Gastroesophageal sphincter (tissue), 4 donors: ENCODE data around the gene CACNG4. TPM values are rescaled to one million over a fixed set of nuclear protein-coding genes. Genes with fewer than 3 reads are reported as not detected.

Experiments
- ATAC-seq: fragments of 150-250 bp; one replicate; pipeline ENCODE4 v1.9.1; 2016; ENCODE audit warnings: mild to moderate bottlenecking, moderate library complexity
- H3K27ac ChIP-seq, 4 donors: fragments of 200-600 bp; sonication (generic) in 3 of 4; 1 replicate in 3 of 4; 2 replicates in 1 of 4; pipeline ENCODE4 v1.5.1; 2016 to 2019
- H3K27me3 ChIP-seq: fragments of 200-600 bp; sonication (generic); one replicate; pipeline ENCODE4 v1.5.1; 2019
- H3K36me3 ChIP-seq, 2 donors: fragments of 200-600 bp; sonication (generic); one replicate each; pipeline ENCODE4 v1.5.1; 2019; ENCODE audit warnings: control low read depth in 1 of 2
- H3K4me1 ChIP-seq, 3 donors: fragments of 200-600 bp; sonication (generic); 1 replicate in 2 of 3; 2 replicates in 1 of 3; pipeline ENCODE4 v1.5.1; 2016 to 2019; ENCODE audit warnings: control low read depth in 2 of 3
- H3K4me3 ChIP-seq, 2 donors: fragments of 200-600 bp; sonication (generic); one replicate each; pipeline ENCODE4 v1.5.1; 2019; ENCODE audit warnings: mild to moderate bottlenecking in 1 of 2, moderate library complexity in 1 of 2
- H3K9me3 ChIP-seq, 3 donors: fragments of 200-600 bp; sonication (generic); one replicate each; pipeline ENCODE4 v1.5.1; 2017 to 2019; ENCODE audit warnings: control low read depth in 2 of 3
- EP300 ChIP-seq: sonication (generic); formaldehyde crosslinking; IDR thresholded peaks from one replicate; pipeline ENCODE4 v1.6.1; 2017; ENCODE audit warnings: antibody characterized with exemption, mild to moderate bottlenecking
- POLR2A ChIP-seq, 2 donors: fragments of 450-650 bp; IDR thresholded peaks; one replicate each; pipeline ENCODE4 v1.6.1; 2017; ENCODE audit warnings: antibody characterized with exemption in 2 of 2, mild to moderate bottlenecking in 2 of 2, moderate library complexity in 1 of 2
- POLR2AphosphoS5 ChIP-seq: sonication (generic); formaldehyde crosslinking; IDR thresholded peaks from one replicate; pipeline ENCODE4 v1.6.1; 2017; ENCODE audit warnings: antibody characterized with exemption
- WGBS, 2 donors: methylation state at CpG; one replicate each; pipeline ENCODE4 v1.1.5; 2018; ENCODE audit warnings: low coverage in 1 of 2; 5-methylcytosine and 5-hydroxymethylcytosine counted together
- total RNA-seq, 4 donors: library from RNA; depleted of rRNA; stranded (reverse); fragments of >200 nt; gene quantifications; one replicate each; pipeline ENCODE4 v1.1.0, GENCODE V29; 2016
- TF ChIP-seq, protein P1 (sequence below), 4 experiments: fragments of 200-600 bp in 2 of 4; fragments of 450-650 bp in 2 of 4; sonication (generic) in 1 of 4; IDR thresholded peaks; one replicate each; pipeline ENCODE4 v1.5.1; 2017 to 2019; ENCODE audit warnings: antibody characterized with exemption in 4 of 4, mild to moderate bottlenecking in 2 of 4, moderate library complexity in 2 of 4

The CACNG4 gene
- total RNA-seq, 4 donors from 2014 or later: 0.13 to 13.5 (median 2.1) TPM; not detected in 1

DNA sequence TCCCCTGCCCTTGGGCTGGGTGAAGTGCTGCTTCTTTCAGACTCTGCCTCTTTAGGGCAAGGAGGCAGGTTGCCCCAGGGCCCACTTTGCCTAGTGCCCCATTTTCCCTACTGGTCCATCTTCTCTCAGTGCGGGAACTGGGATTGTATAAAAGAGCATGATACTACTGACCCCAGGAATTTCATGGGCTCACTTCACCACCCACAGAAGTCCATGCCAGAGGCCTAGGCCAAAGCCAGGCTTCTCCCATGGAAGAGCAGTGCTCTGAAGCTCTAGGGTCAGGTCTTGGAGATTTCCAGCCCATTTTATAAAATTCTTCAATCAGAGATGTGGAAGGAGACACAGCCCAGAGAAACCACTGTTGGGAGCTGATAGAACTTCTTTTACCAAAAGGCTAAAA lies 85.6 kb downstream of the CACNG4 start:
- Histone ChIP-seq H3K27me3 (no peaks in the 10 kb centered on the region), H3K4me1 (no peaks in the 10 kb centered on the region), H3K36me3 (no peaks in the 10 kb centered on the region), H3K27ac (no peak overlapping the region), H3K4me3 (no peak overlapping the region), H3K9me3 (peaks cover 0 to 31% (median 2%) of the 10 kb centered on the region in 3 donors)
- TF ChIP-seq, protein P1, sequence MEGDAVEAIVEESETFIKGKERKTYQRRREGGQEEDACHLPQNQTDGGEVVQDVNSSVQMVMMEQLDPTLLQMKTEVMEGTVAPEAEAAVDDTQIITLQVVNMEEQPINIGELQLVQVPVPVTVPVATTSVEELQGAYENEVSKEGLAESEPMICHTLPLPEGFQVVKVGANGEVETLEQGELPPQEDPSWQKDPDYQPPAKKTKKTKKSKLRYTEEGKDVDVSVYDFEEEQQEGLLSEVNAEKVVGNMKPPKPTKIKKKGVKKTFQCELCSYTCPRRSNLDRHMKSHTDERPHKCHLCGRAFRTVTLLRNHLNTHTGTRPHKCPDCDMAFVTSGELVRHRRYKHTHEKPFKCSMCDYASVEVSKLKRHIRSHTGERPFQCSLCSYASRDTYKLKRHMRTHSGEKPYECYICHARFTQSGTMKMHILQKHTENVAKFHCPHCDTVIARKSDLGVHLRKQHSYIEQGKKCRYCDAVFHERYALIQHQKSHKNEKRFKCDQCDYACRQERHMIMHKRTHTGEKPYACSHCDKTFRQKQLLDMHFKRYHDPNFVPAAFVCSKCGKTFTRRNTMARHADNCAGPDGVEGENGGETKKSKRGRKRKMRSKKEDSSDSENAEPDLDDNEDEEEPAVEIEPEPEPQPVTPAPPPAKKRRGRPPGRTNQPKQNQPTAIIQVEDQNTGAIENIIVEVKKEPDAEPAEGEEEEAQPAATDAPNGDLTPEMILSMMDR (IDR thresholded peaks at IDR 0.05): no peak
- no peak for TF ChIP-seq EP300
- TF ChIP-seq POLR2AphosphoS5: no peak
- no peak for TF ChIP-seq POLR2A (IDR thresholded peaks at IDR 0.05)
- ATAC-seq: no peak
- 100% methylated on average over 1 of the region's 1 CpG; no CpG with 5 or more reads in 1 of the 2 donors for WGBS, 2 donors

DNA sequence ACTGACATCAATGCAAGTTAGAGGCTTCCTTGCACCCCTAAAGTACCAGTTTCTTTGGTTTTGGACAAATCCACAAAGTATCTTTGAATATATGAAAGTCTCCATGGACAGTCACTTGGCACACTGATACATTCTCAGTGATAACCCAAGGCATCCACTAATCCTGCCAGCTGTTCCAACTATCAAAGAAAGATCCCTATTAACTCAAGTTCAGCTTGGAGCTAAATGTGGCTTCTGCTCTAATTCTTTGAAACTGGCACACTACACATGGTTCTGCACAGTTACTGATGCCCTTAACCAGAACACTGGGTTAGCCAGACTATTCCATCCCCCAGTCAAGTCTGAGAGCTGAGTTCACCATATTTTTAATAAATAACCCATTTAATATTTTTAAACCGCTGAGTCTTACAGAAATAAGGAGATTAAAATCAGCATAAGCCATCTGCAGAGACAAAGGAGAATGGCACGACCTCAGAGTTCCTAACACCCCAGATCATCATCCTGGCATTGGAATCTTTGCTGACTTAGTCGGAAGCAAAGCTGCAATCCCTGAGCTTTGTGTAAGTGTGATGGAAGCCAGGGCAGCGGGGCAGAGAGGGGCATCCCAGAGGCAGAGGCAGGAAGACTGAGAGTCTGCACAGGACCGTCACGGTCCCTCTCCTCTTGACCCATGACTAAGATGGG lies 86.1 kb downstream of the CACNG4 start:
- Histone ChIP-seq H3K27me3 (no peaks in the 10 kb centered on the region), H3K4me1 (no peaks in the 10 kb centered on the region), H3K4me3 (no peak overlapping the region), H3K9me3 (peaks cover 0 to 31% (median 2%) of the 10 kb centered on the region in 3 donors), H3K36me3 (no peaks in the 10 kb centered on the region), H3K27ac (no peak overlapping the region)
- TF ChIP-seq, protein P1 (IDR thresholded peaks at IDR 0.05): no peak
- TF ChIP-seq POLR2AphosphoS5: no peak
- TF ChIP-seq EP300: no peak
- no peak for TF ChIP-seq POLR2A (IDR thresholded peaks at IDR 0.05)
- 75 to 90% methylated on average over 2 to 5 of the region's 6 CpGs for WGBS, 2 donors
- ATAC-seq: no peak

- no peak for TF ChIP-seq POLR2AphosphoS5
- TF ChIP-seq, protein P1 (IDR thresholded peaks at IDR 0.05): no peak
- no peak for TF ChIP-seq POLR2A (IDR thresholded peaks at IDR 0.05)
- no peak for TF ChIP-seq EP300
- Histone ChIP-seq H3K9me3 (peaks cover 0 to 31% (median 2%) of the 10 kb centered on the region in 3 donors), H3K4me1 (no peaks in the 10 kb centered on the region), H3K27me3 (no peaks in the 10 kb centered on the region), H3K27ac (no peak overlapping the region), H3K4me3 (no peak overlapping the region), H3K36me3 (no peaks in the 10 kb centered on the region)
- no peak for ATAC-seq
- no CpG with 5 or more reads among the region's 4 CpGs for WGBS, 2 donors
These were observed 86.6 kb downstream of the CACNG4 start for GRCh38 chr17:67051155-67051538.

DNA sequence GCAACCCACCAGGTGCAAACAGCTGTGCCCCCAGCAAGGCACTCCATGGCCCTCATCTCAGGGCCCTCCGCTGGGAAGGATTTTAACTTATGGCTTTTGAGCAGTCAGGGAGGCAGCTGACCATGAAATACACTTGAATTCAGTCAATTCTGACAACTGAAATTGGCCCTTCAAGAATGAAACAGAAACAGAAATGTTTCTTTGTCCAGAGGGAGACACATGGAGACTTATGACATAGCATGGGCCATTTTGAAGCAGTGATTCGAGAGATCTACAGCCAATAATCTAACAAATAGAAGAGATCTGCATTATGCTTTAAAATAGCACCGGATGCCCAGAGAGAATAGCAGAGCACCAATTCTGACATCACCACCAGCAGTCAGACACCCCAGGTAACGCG lies 87.3 kb downstream of the CACNG4 start:
- WGBS, 2 donors: 84 to 88% methylated on average over 4 to 5 of the region's 5 CpGs
- ATAC-seq: no peak
- TF ChIP-seq, protein P1 (IDR thresholded peaks at IDR 0.05): no peak
- TF ChIP-seq POLR2AphosphoS5: no peak
- no peak for TF ChIP-seq EP300
- no peak for TF ChIP-seq POLR2A (IDR thresholded peaks at IDR 0.05)
- H3K4me3 ChIP-seq: no peak overlapping the region
- no peaks in the 10 kb centered on the region for H3K36me3 ChIP-seq
- no peaks in the 10 kb centered on the region for H3K4me1 ChIP-seq
- no peak overlapping the region for H3K27ac ChIP-seq
- no peaks in the 10 kb centered on the region for H3K27me3 ChIP-seq
- peaks cover 0 to 31% (median 2%) of the 10 kb centered on the region in 3 donors for H3K9me3 ChIP-seq
